Activated T-cell treated with anti-CD3 and anti-CD28 coated beads for 1 hour (primary cell): Measurements from ENCODE around the gene ASCL5.
A peak's percentile ranks its signal among the peaks of the same experiment; 100 is the strongest.

ENCODE experiments used
- DNase-seq: peaks from one replicate; pipeline ENCODE4 v3.0.0-alpha.2; 2020; ENCODE audit warnings: low read depth

The ASCL5 gene

DNA sequence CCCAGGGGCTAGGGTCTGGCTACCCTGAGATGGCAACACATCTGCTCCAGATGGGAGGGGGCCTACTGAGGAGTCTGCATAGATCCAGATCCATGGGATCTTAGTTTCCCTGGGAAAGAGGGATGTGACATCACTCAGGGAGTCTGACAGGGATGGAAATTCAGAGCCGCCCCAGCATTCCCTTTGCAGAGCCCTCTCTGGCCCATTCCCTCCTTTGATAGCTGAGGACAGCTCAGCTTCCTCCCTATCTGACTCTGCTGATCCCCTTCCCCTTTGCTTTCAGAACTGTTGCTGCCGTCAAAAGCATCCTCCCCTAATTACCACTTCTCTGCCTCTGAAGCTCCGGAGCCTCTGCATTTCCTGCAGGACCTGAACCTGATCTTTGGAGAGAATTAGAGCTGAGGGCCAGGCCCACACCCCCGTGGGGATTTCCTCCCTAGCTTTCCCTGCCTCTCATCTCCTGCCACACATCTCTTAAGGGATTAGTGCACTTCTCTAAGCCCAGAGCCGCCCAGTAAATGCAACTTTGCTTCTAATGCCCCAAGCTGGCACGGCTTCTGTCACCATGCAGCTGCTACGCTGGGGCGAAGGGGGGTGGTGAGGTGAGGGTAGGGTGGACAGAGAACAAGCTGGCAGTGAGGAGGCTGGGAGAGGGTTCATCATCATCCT lies 9.5 kb upstream of the ASCL5 start:
- no peak for DNase-seq

DNA sequence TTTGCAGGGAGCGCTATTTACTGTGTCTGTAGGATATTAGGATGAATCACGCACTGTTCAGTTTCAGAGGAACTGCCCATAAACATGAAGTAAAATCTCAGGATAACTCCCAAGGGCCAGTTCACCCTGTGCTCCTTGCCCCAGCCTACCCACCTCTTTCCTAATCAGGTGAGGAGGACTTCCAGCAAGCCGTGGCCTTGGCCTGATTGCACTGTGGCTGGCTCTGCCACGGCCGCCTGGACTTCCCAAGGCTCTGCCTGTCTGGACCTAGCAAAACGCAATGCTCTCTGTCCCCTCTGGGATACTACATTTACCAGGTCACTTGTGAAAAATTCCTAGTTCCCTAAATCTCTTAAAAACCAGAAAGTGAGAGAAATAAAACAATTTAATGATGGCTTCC lies 7.4 kb upstream of the ASCL5 start:
- no peak for DNase-seq

DNA sequence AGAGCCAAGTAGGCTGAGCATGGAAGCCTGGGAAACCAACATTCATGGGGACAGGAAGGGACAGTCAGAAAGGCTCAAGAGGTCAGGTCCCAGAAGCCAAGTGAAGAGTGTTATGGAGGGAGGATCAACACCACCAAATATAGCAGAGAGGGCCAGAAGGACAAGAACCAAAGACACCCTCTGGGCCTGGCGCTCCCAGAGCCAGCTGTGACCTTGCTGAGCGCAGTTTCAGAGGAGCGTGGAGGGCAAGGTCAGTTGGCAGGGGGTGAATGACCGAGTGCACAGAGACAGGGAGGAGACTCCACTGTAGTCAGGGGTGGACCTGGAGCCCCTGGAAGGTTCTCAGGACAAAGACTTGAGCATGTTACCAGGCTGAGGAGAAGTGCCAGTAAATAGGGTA lies 4.4 kb upstream of the ASCL5 start:
- no peak for DNase-seq

DNA sequence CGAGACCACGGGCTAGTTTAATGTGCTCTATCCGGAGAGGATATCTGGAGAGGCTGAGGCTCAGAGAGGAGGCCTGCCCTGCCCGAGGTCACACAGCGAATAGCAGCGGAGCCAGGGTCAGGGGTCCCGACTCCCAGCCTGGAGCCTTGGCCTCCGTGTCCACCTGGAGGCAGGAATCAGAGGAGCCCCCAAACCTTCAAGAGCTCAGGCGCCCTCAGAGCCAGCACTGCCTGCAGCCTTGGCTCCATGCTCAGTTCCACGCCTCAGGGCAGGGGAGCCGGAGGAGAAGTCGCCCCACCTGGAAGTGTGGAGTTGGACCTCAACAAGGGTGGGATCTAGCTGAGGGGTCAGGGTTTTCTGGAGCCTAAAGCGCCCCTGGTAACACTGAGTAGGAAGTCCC lies 2.0 kb upstream of the ASCL5 start:
- no peak for DNase-seq

DNA sequence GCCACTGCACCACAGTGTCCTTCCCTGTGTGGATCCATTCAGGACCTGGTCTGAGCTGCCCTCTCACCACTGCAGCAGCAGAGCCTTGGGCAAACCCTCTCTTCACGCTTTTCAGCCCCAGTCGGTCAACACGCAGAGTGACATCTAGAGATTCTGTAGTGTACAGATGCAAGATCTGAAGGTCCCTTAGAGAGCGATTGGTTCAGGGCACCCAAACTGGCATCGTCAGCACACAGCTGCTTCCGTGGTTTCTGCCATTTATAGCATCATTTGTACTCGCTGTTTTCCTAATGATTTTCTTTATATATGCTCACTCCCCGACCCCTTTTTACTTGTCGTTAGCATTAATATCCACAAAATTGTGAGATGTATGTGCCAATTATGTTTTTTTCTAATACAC lies 1.5 kb upstream of the ASCL5 start:
- DNase-seq: no peak

DNA sequence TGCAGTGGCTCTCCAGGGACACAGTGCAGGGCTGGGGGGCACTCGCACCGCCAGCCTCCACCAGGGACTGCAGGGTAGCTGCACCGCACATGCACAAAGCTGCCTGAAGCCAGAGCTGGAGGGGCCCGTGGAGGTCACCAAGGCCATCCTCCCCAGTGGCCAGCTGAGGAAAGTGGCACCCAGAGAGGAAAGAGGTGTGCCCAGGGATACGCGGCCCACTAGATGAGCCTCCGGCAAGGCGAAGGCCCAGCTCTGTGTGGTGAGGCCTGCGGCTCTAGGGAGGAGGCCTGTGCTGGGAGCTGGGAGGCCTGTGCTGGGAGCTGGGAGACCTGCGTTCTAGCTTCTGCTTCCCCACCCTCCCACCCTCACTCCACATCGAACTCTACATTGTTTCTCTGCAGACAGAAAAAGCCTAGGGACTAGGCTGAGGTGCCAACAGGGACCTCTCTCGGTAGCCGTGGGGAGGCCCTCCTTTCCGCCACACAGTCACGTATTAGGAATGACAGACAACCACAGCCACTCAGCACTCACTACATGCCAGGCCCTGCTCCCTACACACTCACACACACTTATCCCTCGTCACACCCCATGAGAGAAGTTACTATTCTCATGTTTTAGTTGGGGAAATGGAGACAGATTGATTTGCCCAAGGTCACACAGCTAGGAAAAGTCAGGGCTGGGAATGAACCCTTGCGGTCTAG lies 921 bp upstream of the ASCL5 start:
- no peak for DNase-seq

DNA sequence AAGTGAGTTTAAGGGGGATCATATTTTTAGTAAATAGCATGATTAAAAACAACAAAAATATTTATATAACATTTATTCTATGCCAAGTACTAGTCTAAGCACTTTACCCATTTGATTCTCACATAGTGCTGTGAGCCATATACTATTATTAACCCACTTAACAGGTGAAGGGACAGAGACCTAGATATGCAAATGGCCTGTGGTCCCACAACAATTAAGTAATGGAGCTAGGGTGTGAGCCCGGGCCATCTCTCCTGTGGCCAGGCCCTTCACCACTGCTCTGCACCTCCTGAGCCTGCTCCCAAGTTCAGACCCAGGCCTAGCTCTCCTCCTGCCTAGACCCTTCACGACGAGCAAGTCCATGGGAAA lies 537 bp downstream of the ASCL5 start:
- DNase-seq: no peak

DNA sequence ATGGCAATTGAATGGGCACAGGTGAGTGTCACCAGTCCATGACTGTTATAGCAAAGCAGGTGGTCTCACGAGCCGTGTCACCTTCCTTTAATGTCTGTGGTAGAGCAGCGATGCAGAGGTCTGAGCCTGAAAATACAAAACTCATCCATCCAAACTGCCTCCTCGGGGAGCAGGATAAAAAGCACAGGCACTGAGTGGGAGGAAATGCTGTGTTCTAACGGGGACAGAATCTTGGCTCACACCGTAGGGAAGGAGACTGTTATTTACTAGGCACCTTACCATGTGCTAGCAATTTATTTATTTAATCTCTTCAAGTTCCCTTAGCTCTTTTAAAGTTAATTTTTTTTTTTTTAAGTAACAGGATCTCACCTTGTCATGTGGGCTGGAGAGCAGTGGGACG lies 1.2 kb downstream of the ASCL5 start:
- no peak for DNase-seq

DNA sequence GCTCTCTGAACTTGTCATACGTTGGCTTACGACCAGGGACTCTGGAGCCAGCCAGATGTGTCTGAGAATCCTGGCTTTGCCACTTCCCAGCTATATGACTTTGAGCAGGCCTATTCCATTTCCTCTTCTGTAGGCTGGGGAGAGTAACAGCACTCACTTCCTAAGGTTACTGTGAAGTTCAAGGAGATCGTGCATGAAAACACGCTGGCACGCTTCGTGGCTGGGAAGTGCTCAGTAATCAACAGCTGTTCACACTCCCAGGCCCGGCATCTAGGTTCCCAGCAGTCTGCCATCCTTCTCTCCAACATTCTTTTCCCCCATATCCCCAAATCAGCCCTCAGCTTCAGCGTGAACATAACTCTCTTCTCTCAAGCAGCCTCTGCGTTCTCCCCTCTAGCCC lies 2.0 kb downstream of the ASCL5 start:
- DNase-seq: no peak

DNA sequence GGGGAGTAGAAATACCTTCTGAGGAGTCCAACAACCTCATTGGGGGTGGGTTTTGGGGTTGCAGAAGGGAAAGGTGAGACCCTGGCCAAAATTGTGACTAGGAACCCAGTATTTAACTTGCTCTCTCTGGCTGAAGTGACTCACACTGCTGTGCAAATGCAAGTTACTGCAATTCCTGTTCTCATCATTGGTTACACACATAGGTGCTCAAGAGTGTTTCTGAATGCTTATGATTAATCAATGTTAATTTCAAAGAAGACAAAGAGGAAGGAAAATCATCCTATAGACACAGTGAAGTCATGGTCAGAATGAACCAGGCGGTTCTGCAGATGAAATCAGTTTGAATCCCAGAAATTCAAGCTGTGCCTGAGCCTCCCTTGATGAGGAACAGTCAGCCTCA lies 3.1 kb downstream of the ASCL5 start:
- no peak for DNase-seq

DNA sequence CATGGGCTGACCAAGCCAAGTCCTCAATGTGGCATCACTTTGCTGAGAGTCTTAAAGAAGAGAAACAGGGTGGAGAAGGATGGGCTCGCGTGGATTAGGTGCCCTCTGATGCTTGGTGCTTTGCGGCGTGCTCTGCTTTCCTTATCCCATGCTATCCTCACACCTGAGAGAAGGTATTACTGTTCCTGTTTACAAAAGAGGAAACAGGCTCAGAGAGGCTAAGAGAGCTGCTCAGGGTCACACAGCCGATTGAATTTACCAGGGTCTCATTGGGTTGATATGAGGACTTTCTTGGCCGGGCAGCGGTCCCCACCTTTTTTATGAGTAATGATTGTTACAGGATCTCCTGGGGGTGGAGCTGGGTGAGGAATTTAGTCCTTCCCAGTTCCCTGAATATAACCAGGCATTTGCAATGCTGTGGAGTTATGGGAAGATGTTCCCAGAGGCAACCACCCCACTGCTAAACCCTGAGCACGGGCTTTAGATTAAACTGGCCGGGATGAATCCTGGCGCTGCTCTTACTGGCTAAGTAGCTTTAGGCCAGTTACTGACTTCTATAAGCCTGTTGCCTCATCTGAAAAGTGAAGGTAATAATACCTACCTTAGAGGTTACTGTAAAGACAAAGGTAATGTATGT lies 4.5 kb downstream of the ASCL5 start:
- no peak for DNase-seq

DNA sequence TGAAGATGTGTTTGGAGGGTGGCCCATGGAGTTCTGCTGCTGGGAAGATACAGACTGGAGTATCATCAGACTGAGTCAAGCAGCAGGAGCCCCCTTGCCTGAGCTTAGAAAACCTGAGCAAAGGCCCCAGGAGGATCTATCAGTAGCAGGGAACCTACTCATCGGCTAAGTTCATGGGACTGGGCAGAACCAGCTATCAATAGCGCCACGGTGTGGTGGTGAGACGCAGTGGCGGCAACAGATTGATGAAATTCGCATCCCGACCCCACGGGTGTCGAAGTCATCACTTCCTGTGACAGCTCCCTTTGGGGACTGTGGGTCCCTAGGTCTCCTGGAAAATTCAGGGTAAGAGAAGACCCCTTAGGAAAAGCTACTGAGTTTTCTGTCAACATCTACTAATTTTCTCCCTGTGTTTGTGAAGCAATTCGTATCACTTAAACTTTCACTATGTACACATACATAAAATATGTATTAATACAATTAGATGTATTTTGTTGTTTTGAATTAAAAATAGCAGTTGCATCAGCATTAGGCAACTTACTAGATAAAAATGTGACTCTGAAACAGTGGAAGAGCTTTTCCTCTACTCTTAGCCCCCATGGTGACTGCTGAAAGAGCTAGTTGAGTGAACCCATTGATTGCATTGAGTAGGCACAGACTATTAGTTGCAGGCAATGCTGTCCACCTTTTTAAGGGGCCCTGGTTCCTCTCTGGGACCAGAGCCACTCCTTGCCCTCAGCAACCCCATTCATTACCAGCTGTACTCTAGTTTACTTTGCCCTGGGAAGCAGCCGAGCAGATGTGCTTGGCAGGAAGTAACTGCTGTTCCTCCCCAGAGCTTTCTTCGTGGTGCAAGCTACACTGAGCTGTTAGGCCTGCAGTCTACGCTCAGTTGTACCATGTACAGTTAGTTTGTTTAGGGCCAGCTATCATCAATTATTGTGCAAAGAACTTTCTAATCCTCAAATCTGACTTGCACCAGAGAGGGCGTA lies 7.5 kb downstream of the ASCL5 start:
- DNase-seq: peak; percentile 21

DNA sequence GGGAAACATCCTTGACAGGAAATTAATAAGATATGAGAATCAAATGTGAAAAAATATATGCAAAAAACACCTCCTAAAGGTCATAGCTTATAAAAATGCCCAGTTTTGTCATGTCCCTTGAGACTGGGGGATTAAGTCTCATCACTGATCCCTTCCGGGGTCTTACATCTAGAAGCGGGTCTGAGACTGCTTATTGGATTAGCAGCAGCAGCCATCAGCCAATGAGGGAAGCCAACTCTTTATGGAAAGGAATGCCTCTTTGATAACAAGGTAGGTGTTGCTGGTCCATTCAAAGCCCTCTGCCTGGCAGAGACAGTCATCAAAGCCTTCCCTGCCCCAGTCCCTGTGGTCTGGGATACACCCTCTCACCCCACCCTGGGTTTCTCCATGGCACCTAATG lies 10.9 kb downstream of the ASCL5 start:
- no peak for DNase-seq

DNA sequence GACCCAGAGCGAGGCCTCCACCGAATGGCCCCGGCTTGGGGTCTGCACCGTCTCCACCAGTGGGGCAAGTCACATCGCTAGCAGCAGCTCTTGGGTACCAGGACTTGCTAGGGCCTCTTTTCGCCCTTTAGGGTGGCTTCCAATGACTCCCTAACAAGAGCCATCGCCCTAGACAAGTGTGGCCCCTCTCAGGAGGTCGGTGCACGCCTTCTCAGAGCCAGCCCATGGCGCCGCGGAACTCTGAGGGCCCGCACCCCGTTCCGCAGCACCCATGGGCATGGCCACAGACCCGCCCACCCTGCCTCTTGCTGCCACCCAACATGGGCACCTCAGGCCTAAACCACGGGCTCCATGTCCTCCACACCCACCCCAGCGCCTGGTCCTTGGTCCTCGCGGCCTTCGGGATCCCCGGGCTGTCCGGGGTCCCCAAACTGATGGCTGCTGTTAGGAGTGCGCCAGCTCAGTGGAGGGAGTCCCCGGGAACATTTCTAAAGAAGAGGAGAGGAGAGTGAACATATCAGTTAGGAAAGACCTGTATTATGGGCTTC lies 11.5 kb downstream of the ASCL5 start:
- no peak for DNase-seq

DNA sequence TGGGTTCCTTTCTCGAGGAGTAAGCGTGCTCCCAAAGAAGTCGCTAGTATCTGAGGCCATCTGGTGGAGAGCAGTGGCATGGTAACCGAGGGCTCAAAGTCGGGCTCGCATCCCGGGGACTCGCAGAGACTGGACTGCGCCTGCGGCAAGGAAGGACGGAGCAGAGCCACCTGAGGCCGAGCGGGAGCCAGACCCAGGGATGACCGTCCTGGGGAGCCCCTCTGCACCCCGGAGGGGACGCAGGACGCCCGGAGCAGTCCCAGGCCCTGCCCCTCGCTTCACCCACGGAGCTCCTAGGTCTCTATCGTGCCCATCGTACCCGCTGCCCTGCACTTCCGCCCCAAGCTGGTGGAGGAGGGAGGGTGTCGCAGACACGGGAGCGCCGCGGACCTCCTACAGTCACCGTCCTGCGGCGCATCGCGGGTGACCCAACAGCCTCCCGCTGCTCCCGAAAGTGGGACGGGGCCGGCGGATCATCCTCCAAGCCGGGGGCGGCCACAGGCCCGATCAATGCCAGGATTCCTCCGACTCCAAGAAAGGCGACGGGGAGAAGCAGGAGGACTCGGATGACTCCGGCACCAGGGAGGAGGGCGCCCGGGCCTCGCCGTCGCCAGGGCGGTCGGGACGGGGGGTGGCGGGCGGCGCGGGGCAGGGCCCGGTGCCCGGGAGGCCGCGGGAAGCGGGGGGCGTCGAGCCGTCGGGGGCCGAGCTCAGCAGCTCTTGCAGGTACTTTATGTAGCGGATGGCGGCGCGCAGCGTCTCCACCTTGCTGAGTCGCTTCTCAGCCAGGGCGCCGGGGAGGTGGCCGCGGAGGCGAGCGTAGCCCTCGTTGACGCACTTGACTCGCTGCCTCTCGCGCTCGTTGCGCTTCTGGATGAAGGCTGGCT lies 12.5 kb downstream of the ASCL5 start:
- peak; percentile 50 for DNase-seq

DNA sequence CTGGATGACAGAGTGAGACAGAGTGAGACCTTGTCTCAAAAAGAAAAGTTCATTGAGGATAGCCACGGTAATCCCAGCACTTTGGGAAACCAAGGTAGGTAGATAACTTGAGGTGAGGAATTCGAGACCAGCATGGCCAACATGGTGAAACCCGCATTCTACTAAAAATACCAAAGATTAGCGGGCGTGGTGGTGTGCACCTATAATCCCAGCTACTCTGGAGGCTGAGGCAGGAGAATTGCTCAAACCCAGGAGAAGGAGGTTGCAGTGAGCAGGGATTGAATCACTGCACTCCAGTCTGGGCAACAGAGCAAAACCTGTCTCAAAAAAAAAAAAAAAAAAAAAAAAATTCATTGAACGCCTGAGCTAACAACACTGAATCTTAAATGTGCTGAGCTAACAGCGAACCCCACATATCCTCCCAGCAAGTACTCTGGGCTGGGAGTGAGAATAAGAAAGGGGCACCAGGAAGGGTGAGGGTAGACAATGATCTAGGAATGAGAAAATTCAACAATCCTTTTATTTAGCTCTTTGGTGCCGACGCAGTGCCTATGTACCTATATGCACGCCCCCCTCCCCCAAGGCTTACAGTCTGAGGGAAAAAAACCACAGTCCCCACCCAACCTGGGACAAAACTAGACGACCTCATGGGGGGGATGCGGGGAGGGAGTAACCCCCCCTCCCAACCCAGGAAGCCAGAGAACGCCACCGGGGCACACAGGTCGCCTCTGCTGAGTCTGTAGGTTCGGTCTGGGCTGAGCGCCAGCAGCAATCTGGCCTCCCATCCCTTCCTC lies 13.3 kb downstream of the ASCL5 start:
- no peak for DNase-seq

DNA sequence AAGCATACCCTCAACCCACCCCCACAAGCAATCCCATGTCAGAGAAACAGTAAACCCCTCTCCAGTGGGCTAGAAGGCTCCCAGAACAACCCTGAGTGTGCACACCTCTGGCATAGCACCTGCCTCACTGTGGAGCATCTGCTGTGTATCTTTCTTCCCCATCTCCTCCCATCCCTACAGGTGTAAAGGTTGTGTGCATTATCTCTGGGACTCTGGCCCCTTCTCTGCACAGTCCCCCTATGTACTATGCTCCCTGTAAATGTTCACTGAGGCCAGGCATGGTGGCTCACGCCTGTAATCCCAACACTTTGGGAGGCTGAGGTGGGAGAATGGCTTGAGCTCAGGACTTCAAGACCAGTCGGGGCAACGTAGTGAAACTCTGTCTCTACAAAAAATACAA lies 14.1 kb downstream of the ASCL5 start:
- DNase-seq: no peak

DNA sequence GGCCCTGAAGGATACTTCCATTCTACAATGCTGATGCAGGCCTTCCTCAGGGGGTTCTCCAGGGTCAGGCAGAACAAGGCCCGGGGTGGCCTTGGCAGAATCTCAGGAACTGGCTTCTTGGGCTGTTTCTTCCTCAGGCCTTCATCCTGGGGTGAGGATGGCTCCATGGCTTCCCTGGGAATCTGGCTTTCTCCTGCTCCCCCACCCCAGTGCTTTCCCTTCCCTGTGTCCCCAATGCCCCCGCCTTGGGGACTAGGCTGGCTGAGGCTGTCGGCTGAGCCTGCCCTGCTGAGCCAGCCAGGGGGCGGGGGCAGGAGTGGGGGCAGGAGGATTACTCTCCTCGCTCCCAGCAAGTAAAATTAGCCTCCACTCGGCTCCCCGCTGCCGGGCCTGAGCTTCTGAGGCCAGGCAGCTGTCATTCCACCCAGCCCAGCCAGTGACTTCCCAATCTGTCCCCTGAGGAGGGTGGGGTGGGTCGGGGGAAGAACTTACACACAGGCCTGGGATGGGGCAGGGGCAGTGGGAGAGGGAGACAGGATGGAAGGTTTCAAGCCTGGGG lies 14.7 kb downstream of the ASCL5 start, which contains the start of gene CACNA1S:
TSS of gene CACNA1S (minus strand) at position 254 of the 559 bp plus-strand sequence. CDS start at position 167, 87 bp downstream.
- DNase-seq: no peak

DNA sequence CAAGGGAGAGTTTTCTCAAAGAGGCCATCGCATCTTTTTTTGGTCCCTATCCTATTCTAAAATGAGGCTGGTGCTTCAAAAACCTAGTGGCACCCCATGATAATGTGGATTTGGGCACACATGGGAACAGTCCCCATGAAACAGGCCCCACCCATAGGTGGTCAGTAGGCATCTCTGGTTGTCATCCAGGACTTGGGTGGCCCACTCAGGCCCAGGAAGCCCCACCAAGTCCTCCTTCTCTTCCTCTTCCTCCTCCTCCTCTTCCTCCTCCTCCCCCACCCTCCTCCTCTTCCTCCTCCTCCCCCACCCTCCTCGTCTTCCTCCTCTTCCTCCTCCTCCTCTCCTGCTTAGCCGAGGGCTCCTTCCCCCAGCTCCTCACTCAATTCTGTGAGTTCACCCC lies 15.3 kb downstream of the ASCL5 start:
- DNase-seq: no peak

DNA sequence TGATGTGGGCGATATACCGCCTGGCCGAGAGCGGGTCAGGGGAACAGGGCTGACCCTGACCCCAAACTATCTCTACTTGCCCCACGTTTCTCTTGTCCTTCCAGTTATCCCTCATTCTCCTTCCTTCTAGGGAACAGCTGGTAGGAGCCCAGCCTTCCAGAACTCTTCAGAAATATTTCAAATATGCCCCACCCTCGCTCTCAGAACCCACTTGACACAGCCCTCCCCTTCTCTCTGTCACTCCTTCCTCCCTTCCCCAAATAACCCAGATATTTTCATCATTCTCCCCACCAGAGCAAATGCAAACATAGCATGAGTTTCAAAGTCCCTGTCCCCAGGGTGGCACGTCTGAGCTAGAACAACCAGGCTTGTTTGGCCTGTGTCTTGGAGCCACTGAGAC lies 15.8 kb downstream of the ASCL5 start:
- no peak for DNase-seq
